GM23338 (cell line): Measurements from ENCODE around the gene TMEM134. TPM values are rescaled to one million over a fixed set of nuclear protein-coding genes. Genes with fewer than 3 reads are reported as not detected.

Experiments
- ATAC-seq: fragments of 200-7000 bp; cut with Tn5 transposase; 3 replicates; pipeline ENCODE4 v1.9.1; 2020
- DNase-seq: peaks from one replicate; pipeline ENCODE4 v3.0.0-alpha.2; 2015; ENCODE audit warnings: low spot score
- H2AFZ ChIP-seq: fragments of 200-600 bp; sonication (generic); 2 replicates; pipeline ENCODE4 v1.8.0; 2016; ENCODE audit warnings: antibody characterized with exemption, mild to moderate bottlenecking, moderate library complexity
- H3F3A ChIP-seq: fragments of 200-600 bp; sonication (generic); replicated peaks from 2 replicates; pipeline ENCODE4 v1.8.0; 2017; ENCODE audit warnings: antibody characterized with exemption, mixed run types, low read depth
- H3K27ac ChIP-seq: fragments of 200-600 bp; sonication (generic); 2 replicates; pipeline ENCODE4 v1.6.1; 2016; ENCODE audit warnings: low read depth
- H3K27me3 ChIP-seq: fragments of 200-600 bp; sonication (generic); 2 replicates; pipeline ENCODE4 v1.8.0; 2016; ENCODE audit warnings: mild to moderate bottlenecking, mixed run types, moderate library complexity; ENCODE audit not compliant: insufficient read depth
- H3K36me3 ChIP-seq: fragments of 200-600 bp; sonication (generic); 2 replicates; pipeline ENCODE4 v1.8.0; 2016; ENCODE audit warnings: mild to moderate bottlenecking; ENCODE audit not compliant: insufficient read depth
- H3K4me1 ChIP-seq: fragments of 200-600 bp; sonication (generic); 2 replicates; pipeline ENCODE4 v1.8.0; 2016; ENCODE audit warnings: mild to moderate bottlenecking, moderate library complexity; ENCODE audit not compliant: insufficient read depth
- H3K4me2 ChIP-seq: fragments of 200-600 bp; sonication (generic); 2 replicates; pipeline ENCODE4 v1.7.1; 2017; ENCODE audit warnings: mixed run types
- H3K4me3 ChIP-seq: fragments of 200-600 bp; sonication (generic); 2 replicates; pipeline ENCODE4 v1.6.1; 2016; ENCODE audit warnings: mixed run types
- H3K79me2 ChIP-seq: fragments of 200-600 bp; sonication (generic); replicated peaks from 2 replicates; pipeline ENCODE4 v1.8.0; 2017; ENCODE audit warnings: mild to moderate bottlenecking; ENCODE audit not compliant: insufficient read depth
- H3K9me2 ChIP-seq: fragments of 200-600 bp; sonication (generic); 2 replicates; pipeline ENCODE4 v1.8.0; 2017; ENCODE audit not compliant: insufficient read depth
- H4K20me1 ChIP-seq: fragments of 200-600 bp; sonication (generic); replicated peaks from 2 replicates; pipeline ENCODE4 v1.8.0; 2017; ENCODE audit warnings: mild to moderate bottlenecking; ENCODE audit not compliant: insufficient read depth
- H3K27ac Mint-ChIP-seq: 2 replicates; pipeline ENCODE4 v1.8.0; 2020; ENCODE audit warnings: inconsistent platforms, mild to moderate bottlenecking, moderate library complexity, mixed read lengths
- H3K27me3 Mint-ChIP-seq: 3 replicates; pipeline ENCODE4 v1.8.0; 2022; ENCODE audit warnings: low read depth, mild to moderate bottlenecking, moderate library complexity, mixed read lengths, inconsistent platforms; ENCODE audit not compliant: insufficient read depth, poor library complexity
- H3K36me3 Mint-ChIP-seq: 3 replicates; pipeline ENCODE4 v1.8.0; 2021; ENCODE audit warnings: low read depth, mild to moderate bottlenecking, inconsistent platforms, moderate library complexity, mixed read lengths
- H3K4me1 Mint-ChIP-seq: 3 replicates; pipeline ENCODE4 v1.8.0; 2020; ENCODE audit warnings: mild to moderate bottlenecking, inconsistent platforms, mixed read lengths
- H3K4me3 Mint-ChIP-seq: 3 replicates; pipeline ENCODE4 v1.8.0; 2021; ENCODE audit warnings: moderate library complexity, mild to moderate bottlenecking, inconsistent platforms, mixed read lengths
- H3K9me3 Mint-ChIP-seq: 3 replicates; pipeline ENCODE4 v1.8.0; 2020; ENCODE audit warnings: moderate library complexity, mild to moderate bottlenecking, inconsistent platforms, mixed read lengths
- CTCF ChIP-seq, 2 experiments: fragments of 200-600 bp in 1 of 2; sonication (generic) in 1 of 2; conservative IDR thresholded peaks; 2 replicates each; pipeline versions ENCODE4 v1.5.1 to v1.6.1; 2016 to 2017; ENCODE audit warnings: antibody characterized with exemption in 2 of 2, low read depth in 2 of 2, mild to moderate bottlenecking in 2 of 2, moderate library complexity in 1 of 2
- EZH2 ChIP-seq: fragments of 200-600 bp; sonication (generic); IDR thresholded peaks from one replicate; pipeline ENCODE4 v1.8.0; 2017; ENCODE audit warnings: antibody characterized with exemption, mild to moderate bottlenecking, low read depth; ENCODE audit not compliant: unreplicated experiment
- EZH2phosphoT487 ChIP-seq: fragments of 200-600 bp; sonication (generic); IDR thresholded peaks from one replicate; pipeline ENCODE4 v1.8.1; 2018; ENCODE audit warnings: antibody characterized with exemption; ENCODE audit not compliant: unreplicated experiment
- JUNB ChIP-seq: IDR thresholded peaks from one replicate; pipeline ENCODE4 v1.6.1; 2016; ENCODE audit warnings: antibody characterized with exemption; ENCODE audit not compliant: unreplicated experiment
- NANOG ChIP-seq: IDR thresholded peaks from 2 replicates; pipeline ENCODE4 v1.6.1; 2016; ENCODE audit warnings: antibody characterized with exemption, borderline replicate concordance
- POLR2AphosphoS5 ChIP-seq: IDR thresholded peaks from 2 replicates; pipeline ENCODE4 v1.6.1; 2016; ENCODE audit warnings: antibody characterized with exemption, low read depth
- REST ChIP-seq: IDR thresholded peaks from one replicate; pipeline ENCODE4 v1.6.1; 2018; ENCODE audit warnings: antibody characterized with exemption; ENCODE audit not compliant: unreplicated experiment
- STAT1 ChIP-seq: IDR thresholded peaks from one replicate; pipeline ENCODE4 v1.6.1; 2016; ENCODE audit warnings: antibody characterized with exemption; ENCODE audit not compliant: unreplicated experiment
- ZNF114 ChIP-seq: fragments of 250-450 bp; sonication (Bioruptor Pico); IDR thresholded peaks from 2 replicates; pipeline ENCODE4 v1.5.0; 2020; ENCODE audit warnings: mild to moderate bottlenecking, moderate library complexity
- ZNF331 ChIP-seq: fragments of 250-450 bp; sonication (Bioruptor Pico); IDR thresholded peaks from 2 replicates; pipeline ENCODE4 v1.5.0; 2020; ENCODE audit warnings: low read depth, mild to moderate bottlenecking, moderate library complexity
- polyA plus RNA-seq: library from polyadenylated mRNA; unstranded; fragments of >200 nt; fragmentation: Nextera tagmentation; extraction: Ambion mirVana; gene quantifications from 2 replicates; pipeline ENCODE4 v1.2.1, GENCODE V29; 2016
- total RNA-seq: library from RNA; depleted of rRNA; stranded (reverse); fragments of >200 nt; shearing (Covaris generic); gene quantifications from 2 replicates; pipeline ENCODE4 v1.2.3, GENCODE V29; 2014
- TF ChIP-seq, protein P1 (sequence below): IDR thresholded peaks from 2 replicates; pipeline ENCODE4 v1.6.1; 2016; ENCODE audit warnings: antibody characterized with exemption

TMEM134 gene
- total and polyA plus RNA-seq, 2 experiments from 2014 or later: 61.4 to 69.2 TPM

GRCh38 chr11:67506426-67507051 is 37.5 kb upstream of the TMEM134 start:
- Histone ChIP-seq H3K9me2 (no peaks in the 10 kb centered on the region), H2AFZ (no peak overlapping the region), H3F3A (peaks cover 16% of the 10 kb centered on the region; the same call in 1 of the 2 replicates), H3K4me1 (peaks cover 27% of the 10 kb centered on the region), H3K27me3 (no peaks in the 10 kb centered on the region; the same call in 1 of the 2 replicates), H3K27ac (peak overlapping the region; percentile 92; the same call in 1 of the 2 replicates), H4K20me1 (peaks cover 15% of the 10 kb centered on the region), H3K36me3 (no peaks in the 10 kb centered on the region), H3K4me3 (peak overlapping the region; percentile 86; the same call in 1 of the 2 replicates), H3K79me2 (peaks cover 5% of the 10 kb centered on the region; the same call in 1 of the 2 replicates), H3K4me2 (0 out of 2 replicates have a peak overlapping the region, but pooled peaks have one; percentile 20)
- Mint-ChIP-seq H3K27ac (no peak overlapping the region), H3K9me3 (peaks cover 3% of the 10 kb centered on the region; the same call in 1 of the 3 replicates), H3K4me1 (peaks cover 26% of the 10 kb centered on the region), H3K36me3 (peaks cover 7% of the 10 kb centered on the region), H3K4me3 (peak overlapping the region; percentile 73), H3K27me3 (peaks cover 18% of the 10 kb centered on the region)
- DNase-seq: no peak
- no peak for ATAC-seq
- TF ChIP-seq POLR2AphosphoS5: no peak
- TF ChIP-seq CTCF (conservative IDR thresholded peaks at IDR 0.05; ENCODE audit: low read depth in 2 of 2): no peak
- TF ChIP-seq NANOG: no peak
- TF ChIP-seq, protein P1, sequence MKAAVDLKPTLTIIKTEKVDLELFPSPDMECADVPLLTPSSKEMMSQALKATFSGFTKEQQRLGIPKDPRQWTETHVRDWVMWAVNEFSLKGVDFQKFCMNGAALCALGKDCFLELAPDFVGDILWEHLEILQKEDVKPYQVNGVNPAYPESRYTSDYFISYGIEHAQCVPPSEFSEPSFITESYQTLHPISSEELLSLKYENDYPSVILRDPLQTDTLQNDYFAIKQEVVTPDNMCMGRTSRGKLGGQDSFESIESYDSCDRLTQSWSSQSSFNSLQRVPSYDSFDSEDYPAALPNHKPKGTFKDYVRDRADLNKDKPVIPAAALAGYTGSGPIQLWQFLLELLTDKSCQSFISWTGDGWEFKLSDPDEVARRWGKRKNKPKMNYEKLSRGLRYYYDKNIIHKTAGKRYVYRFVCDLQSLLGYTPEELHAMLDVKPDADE: no peak
- no peak for TF ChIP-seq STAT1
- no peak for TF ChIP-seq EZH2phosphoT487
- TF ChIP-seq REST: no peak
- no peak for TF ChIP-seq JUNB
- TF ChIP-seq ZNF114: no peak
- TF ChIP-seq EZH2: no peak
- no peak for TF ChIP-seq ZNF331
